DLD1 (cell line): ENCODE data around the gene SFXN4.
"Not testable (repeated sequence)": the region's sequence is repeated elsewhere in the genome, so short reads cannot be mapped to it uniquely, and the experiment has no call there.

Experiments used
- in situ Hi-C: cut with HindIII; loops from 2 replicates; pipeline ENCODE4 v1.10.0; 2017; ENCODE audit warnings: low sequenced_read_pairs

The SFXN4 gene

DNA sequence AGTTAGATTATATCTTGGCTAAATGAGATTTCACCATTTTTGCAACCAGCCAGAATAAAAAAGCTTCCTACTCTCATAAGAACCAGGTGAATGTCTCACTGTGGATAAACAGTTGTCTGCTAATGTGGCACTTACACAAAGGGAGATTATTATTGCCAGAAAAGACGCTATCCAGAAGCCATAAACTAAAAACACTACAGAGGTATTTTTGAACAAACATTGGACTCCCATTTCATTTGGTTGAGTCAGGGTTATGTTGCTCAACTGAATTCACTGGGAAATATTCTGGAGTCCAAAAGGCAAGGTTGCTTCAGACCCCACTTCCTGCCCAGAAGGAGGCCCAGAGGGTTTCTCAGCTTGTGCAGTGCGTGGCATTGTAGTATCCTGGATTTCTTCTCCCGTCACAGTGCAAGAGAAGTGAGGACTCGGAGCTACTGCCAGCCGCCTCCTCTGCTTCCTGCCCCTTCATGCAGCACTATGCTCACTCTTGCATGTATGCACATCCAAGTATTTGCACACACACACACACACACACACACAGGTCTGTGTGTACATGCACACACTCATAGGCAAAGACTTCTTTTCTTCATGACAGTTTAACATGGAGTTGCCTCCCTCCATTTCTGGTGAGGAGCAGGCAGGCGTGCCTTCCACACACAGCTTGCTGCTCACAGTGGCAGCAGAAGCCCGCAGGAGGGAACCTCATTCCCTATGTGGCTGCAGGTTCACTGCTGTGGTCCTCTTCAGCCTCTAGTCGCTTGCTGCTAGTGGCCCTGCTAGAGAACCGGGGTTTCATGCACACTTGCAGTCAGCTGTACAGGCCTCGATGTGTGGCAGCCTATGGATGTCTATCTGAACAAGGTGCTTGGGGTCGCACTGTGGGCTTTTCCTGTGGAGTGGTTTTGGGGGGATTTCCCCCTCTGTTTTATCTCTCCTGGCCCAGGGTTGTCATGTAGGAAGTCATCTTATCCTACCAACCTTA lies 51.5 kb downstream of the SFXN4 start:
- in situ Hi-C loops = no loop called here

DNA sequence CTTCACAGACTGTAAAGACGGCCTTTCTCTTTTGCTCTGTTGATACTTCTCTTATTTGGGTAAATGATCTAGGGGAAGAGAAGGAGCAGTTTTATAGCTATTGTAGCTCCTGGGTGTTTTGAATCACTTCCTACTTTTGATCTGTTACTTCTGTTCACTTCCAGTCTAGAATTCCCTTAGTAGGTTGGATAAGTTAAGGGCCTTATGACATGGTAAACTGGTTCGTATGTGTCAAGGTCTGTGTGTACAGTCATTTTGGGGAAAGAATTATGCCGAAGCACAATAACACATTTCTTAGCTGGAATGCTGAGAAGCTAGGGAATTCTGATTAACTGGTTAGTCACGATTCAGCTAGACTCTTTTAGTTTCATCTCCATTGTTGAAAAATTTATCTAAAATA lies 53.5 kb downstream of the SFXN4 start:
- in situ Hi-C loops = no loop called here

DNA sequence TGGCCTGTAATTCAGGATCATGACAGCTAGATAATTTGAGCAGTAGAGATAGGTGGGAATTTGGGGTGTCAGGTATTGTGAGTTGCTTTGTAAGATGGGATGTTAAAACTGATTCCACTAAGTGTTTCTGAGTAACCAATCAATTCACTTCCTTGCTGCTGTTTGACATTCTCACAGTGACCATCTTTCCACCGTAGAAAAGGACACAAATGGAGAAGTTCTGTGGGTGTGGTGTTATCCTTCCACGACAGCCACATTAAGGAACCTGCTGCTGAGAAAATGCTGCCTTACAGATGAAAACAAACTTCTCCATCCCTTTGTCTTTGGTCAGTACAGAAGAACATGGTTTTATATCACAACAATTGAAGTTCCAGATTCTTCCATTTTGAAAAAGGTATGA lies 57.7 kb downstream of the SFXN4 start:
- in situ Hi-C loops = not testable (repeated sequence)

DNA sequence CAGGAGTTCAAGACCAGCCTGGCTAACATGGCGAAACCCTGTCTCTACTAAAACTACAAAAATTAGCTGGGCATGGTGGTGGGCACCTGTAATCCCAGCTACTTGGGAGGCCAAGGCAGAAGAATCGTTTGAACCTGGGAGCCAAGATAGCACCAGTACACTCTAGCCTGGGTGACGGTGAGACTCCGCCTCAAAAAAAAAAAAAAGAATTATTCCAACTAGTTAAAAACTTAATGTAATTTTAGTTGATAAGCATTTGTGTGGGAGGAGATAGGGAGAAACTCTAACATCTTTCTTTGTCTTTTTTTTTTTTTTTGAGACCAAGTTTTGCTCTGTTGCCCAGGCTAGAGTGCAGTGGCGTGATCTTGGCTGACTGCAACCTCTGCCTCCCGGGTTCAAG lies 58.4 kb downstream of the SFXN4 start:
- in situ Hi-C loops = not testable (repeated sequence)

DNA sequence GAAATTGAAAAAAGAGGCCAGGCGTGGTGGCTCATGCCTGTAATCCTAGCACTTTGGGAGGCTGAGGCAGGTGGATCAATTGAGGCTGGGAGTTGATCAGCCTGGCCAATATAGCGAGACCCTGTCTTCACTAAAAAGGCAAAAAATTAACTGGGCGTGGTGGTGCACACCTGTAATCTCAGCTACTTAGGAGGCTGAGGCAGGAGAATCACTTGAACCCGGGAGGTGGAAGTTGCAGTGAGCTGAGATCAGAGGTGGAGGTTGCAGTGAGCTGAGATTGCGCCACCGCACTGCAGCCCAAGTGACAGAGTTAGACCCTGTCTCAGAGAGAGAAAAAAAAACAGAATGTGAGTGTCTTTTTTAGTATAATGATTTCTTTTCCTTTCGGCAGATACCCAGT lies 59.6 kb downstream of the SFXN4 start:
- in situ Hi-C loops = not testable (repeated sequence)

DNA sequence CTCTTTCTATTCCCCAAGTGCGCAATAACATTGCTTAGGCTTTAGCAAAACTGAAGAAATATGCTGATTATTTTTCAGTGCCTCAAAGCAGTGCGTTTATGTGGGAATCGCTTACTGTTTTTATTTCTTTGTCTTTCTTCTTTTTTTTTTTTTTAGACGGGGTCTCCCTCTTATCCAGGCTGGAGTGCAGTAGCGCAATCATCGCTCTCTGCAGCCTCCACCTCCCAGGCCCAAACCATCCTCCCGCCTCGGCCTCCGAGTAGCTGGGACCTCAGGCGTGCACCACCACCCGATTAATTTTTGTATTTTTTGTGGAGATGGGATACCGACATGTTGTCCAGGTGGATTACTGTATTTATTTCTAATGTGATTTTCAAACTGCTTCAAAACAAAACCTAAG lies 60.4 kb downstream of the SFXN4 start:
- in situ Hi-C loops = no loop called here

DNA sequence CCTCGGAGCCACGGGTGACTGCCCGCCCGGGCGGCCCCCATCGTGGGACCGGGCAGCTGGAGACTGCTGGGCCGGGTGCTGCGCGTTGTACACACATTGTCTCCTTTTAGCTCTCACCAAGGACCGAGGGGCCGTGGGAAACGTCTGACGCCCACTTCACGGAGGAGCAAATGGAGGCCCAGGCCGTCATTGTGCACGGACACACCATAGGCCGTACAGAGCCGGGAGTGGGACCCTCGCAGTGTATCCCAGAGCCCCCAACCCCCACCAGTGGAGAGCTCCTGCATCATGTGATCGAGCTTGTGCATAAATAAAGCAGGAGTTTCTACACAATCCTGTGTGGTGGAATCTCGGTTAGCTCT lies 60.9 kb downstream of the SFXN4 start:
- in situ Hi-C loops = no loop called here

DNA sequence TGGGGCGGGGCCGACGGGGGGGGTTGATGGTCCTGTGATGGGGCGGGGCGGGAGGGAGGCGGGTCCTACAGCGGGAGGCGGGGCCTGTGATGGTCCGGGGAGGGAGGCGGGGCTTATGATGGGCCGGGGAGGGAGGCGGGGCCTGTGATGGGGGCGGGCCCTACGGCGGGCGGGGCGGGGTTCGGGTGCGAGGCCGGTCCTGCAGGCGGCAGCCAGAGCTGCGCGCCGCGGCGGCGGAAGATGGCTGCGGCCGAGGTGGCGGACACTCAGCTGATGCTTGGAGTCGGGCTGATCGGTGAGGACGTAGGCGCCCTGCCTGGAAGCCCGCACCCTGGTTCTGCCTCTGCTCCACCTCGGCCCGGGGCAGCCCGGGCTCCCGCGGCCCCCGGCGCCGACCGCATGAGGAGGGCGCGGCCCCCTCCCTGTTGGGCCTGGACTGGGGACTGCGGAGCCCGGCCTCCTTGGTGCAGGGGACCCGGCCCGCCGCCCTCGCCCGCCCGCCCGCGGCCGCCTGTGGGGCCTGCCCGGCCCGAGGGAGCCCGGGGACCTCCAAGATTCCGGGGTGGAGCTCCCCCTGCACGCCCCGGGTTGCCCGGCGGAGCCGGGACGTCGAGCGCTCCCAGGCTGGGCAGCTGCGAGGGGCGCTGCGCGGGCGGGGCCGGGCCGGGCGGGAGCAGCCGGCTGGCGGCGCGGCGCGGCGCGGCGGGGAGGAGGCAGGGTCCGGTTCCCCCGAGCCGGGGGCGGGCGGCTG lies 61.4 kb downstream of the SFXN4 start, which contains the start of gene DENND10:
TSS of gene DENND10 (plus strand) at position 211 of the 751 bp plus-strand sequence. CDS start at position 241, 30 bp downstream.
- in situ Hi-C loops = no loop called here

DNA sequence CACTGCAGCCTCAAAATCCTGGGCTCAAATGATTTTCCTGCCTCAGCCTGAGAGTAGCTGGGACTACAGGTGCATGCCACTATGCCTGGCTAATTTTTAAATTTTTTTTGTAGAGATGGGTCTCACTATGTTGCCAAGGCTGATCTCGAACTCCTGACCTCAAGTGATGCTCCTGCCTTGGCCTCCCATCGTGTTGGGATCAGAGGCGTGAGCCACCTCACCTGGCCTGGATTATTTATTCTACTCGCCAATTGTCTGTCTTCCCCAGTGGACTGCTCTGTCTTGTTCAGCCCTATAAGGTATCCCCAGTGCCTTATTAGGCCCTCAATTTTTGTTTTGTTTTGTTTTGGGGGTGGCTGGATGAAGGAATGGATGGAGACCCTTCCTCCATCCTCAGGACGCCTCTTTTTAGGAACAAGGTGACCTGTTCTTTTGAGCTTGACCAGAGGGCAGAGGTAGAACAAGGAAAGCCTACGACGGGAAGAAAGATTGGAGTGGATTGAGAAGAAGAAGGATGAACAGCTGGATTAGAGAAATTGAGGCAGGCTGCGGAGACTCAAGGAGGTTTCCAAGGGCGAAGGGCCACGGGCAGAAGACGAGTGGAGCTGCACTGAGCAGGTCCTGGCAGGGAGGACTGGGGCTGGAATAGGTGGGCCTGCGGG lies 62.1 kb downstream of the SFXN4 start:
- in situ Hi-C loops = no loop called here

DNA sequence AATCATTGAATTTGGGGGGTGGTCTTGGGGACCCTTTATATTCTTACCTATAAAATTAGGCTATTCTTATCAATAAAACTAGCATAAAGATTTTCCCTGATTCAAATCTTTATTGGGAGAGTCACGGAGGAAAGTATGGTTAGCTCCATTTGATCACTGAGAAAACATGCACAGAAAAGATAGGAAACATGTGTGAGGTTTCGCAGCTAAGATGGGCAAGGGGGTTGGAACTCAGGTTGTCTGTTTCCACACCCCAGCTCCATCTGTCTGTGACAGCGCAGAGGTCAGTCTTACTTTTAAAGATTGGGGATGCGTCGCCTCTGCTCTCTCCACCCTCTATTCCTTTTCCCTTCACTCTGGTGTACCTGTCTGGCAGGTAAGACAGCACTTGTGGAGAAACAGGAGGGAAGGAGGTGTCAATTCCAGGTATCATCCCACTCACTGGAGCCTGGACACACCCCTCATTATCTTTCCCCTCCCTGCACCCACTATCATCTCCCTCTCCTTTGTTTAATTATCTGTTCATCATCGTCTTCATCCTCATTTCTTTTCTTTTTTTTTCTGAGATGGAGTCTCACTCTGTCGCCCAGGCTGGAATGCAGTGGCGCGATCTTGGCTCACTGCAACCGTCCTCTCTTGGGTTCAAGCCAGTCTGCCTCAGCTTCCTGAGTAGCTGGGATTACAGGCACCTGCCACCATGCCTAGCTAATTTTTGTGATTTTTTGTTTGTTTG lies 64.0 kb downstream of the SFXN4 start:
- in situ Hi-C loops = no loop called here

DNA sequence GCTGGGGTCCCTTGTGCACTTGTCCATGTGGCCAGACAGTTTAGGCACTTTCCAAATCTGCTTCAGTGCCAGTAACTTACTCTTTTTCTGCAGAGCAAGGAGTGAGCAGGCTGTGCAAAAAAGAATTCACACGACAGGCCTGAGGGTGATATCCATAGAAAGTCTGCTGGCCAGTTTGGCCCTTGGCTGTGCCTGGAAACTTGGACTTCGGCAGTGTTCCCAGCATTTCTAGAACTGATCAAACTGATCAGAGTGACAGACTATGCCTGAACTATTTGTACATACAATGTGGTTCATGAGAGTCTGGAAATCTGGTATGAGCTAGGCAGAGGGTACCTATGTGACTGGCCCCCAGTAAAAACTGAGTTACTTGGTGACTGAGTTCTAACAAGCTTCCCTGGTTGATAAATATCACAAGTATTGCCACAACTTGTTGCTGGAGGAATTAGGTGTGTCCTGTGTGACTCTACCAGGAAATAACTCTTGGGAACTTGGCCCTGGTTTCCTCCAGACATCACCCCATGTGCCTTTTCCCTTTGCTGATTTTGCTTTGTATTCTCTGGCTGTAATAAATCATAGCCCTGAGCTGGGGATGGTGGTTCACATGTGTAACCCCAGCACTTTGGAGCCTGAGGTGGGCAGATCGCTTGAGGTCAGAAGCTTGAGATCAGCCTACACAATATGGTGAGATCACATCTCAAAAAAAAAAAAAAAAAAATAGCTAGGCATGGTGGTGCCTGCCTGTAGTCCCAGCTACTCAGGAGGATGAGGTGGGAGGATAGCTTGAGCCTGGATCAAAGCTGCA lies 64.9 kb downstream of the SFXN4 start:
- in situ Hi-C loops = no loop called here

DNA sequence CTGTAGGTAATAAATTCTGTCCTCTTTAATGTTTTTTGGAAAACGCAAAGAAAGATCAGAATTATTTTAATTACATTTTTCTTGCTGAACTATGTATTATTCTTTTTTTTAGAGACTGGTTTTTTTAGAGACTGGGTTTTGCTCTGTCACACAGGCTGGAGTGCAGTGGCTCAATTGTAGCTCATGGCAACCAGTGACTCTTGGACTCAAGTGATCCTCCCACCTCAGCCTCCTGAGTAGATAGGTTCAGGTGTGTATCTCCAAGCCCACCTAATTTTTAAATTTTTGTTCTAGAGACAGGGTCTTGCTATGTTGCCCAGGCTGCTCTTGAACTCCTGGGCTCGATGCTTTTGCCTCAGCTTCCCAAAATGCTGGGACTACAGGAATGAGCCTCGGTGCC lies 66.9 kb downstream of the SFXN4 start:
- in situ Hi-C loops = no loop called here

DNA sequence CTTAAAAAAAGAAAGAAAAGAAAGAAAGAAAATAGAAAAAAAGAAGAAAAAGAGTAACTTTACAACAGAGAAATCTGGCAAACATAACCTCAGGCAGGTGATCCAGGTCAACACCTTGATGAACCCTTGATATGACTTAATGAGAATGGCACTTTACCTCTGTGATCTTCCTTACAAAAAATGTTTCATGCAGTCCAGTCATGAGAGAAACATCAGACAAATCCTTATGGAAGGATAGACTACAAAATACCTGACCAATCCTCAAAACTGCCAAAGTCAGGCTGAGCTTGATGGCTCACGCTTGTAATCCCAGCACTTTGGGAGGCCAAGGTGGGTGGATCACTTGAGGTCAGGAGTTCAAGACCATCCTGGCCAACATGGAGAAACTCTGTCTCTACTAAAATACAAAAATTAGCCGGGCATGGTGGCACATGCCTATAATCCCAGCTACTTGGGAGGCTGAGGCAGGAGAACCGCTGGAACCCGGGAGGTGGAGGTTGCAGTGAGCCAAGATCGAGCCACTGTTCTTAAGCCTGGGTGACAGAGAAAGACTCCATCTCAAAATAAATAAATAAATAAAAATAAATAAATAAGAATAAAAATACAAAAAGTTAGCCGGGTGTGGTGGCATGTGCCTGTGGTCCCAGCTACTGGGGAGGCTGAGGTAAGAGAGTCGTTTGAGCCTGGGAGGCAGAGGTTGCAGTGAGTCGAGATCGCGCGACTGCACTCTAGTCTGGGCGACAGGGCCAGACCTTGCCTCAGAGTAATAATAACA lies 68.7 kb downstream of the SFXN4 start:
- in situ Hi-C loops = not testable (repeated sequence)

DNA sequence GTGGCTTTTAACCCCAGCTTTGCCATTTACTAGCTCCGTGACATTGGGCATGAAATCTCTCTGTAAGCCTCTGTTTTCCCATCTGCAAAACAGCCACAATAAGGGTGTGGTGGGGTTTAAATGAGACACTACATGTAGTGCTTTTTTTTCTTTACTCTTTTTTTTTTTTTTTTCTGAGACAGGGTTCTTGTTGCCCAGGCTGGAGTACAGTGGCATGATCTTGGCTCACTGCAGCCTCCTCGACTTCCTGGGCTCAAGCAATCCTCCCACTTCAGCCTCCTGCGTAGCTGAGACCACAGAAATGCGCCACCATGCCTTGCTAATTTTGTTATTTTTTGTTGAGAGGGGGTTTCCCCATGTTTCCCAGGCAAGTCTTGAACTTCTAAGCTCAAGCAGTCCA lies 69.9 kb downstream of the SFXN4 start:
- in situ Hi-C loops = no loop called here

DNA sequence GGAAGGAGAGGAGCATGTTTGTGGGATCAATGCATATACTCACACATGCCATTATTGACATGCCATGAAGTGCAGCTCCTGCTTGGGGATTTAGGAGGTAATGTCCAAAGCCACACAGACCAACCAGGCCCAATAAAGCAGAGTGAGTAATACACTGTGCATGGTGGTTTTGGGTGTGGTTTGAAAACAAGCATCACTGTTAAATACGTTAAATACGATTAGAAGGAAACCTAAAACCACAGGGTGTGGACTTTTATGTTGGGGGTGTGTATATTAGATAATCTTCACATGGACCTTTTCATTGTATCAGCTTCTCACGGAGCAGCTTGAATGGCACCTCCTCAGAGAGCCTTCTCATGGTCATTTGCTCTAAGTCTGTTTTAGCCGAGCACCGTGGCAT lies 74.5 kb downstream of the SFXN4 start:
- in situ Hi-C loops = no loop called here
